Duodenal mucosa (tissue), 2 donors: ENCODE results near the gene CLEC5A.

Experiments
- H3K27ac ChIP-seq: one replicate; pipeline ENCODE4 v1.7.0; 2013; ENCODE audit warnings: low read depth, low read length
- H3K27me3 ChIP-seq, 2 donors: one replicate each; pipeline ENCODE4 v1.7.0; 2013; ENCODE audit warnings: low read length in 2 of 2, control low read depth in 1 of 2; ENCODE audit not compliant: insufficient read depth in 2 of 2, control insufficient read depth in 1 of 2
- H3K36me3 ChIP-seq, 2 donors: one replicate each; pipeline ENCODE4 v1.7.0; 2013; ENCODE audit warnings: low read length in 2 of 2, control low read depth in 1 of 2; ENCODE audit not compliant: insufficient read depth in 2 of 2, control insufficient read depth in 1 of 2
- H3K4me1 ChIP-seq, 2 donors: one replicate each; pipeline ENCODE4 v1.7.0; 2013; ENCODE audit warnings: low read length in 2 of 2, control low read depth in 1 of 2; ENCODE audit not compliant: insufficient read depth in 2 of 2, control insufficient read depth in 1 of 2
- H3K4me3 ChIP-seq, 2 donors: one replicate each; pipeline ENCODE4 v1.7.0; 2013; ENCODE audit warnings: low read length in 2 of 2, low read depth in 1 of 2
- H3K9ac ChIP-seq, 2 donors: one replicate each; pipeline ENCODE4 v1.7.0; 2013; ENCODE audit warnings: low read length in 2 of 2, low read depth in 1 of 2
- H3K9me3 ChIP-seq, 2 donors: one replicate each; pipeline ENCODE4 v1.7.0; 2013; ENCODE audit warnings: low read length in 2 of 2, control low read depth in 1 of 2; ENCODE audit not compliant: control insufficient read depth in 1 of 2

CLEC5A gene

DNA sequence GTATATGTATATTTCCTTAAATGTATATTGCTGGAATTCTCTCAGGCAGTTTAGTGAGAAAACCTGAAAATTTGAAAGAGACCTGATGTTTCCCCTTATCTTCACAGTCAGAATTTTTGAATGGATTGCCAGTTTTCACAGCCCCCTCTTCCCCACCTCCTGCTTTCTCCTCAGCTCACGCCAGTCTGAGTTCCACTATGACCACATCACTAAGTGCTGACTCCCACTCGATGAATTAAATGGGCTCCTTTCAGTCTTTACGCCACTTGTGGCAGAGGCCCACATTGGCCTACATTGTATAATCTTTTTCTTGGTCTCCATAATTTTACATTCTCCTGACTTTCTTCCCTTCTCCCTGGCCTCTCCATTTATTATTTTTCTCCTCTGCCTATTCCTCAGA lies 3.1 kb upstream of the CLEC5A start:
- Histone ChIP-seq H3K4me1 (no peaks in the 10 kb centered on the region), H3K36me3 (no peaks in the 10 kb centered on the region), H3K4me3 (no peak overlapping the region), H3K27ac (no peak overlapping the region), H3K27me3 (no peaks in the 10 kb centered on the region), H3K9me3 (no peaks in the 10 kb centered on the region), H3K9ac (no peak overlapping the region)

DNA sequence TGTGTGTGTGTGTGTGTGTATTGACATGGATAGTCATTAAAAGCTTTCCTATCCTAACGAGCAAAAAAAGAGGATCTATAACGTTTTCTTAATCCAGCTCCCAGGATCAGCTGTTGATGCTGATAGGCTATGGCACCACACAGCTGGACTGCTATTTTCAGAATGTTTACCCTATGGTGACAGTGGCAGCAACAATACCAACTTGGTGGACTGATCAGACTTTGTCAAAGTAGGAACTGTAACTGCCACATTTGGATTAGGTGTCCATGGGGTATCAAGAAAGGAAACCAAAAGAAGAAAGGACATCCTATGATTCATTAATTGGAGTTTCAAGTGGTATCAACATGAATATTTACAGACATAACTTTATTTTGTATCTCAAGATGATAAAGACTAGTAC lies 2.7 kb upstream of the CLEC5A start:
- no peak overlapping the region for H3K27ac ChIP-seq
- H3K9ac ChIP-seq: no peak overlapping the region
- no peaks in the 10 kb centered on the region for H3K36me3 ChIP-seq
- H3K27me3 ChIP-seq: no peaks in the 10 kb centered on the region
- no peaks in the 10 kb centered on the region for H3K4me1 ChIP-seq
- H3K4me3 ChIP-seq: no peak overlapping the region
- H3K9me3 ChIP-seq: no peaks in the 10 kb centered on the region

DNA sequence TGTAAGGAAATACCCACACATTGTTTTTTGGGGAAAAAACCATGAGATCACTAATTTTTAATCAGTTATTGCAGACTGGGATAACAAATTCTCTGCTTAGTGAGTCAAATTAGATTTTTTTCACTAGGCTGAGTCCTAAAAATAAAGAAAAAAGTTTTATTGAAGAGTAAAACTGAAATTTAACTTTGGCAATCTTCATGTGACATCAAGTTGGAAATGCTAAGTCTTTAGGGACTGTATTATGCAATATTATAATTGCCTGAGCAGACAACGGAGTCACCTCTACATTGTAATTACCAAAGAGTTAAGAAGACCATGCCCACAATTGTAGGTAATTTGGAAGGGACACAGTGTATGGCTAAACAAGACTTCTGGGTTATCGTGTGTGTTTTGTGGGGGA lies 2.2 kb upstream of the CLEC5A start:
- Histone ChIP-seq H3K9ac (no peak overlapping the region), H3K27me3 (no peaks in the 10 kb centered on the region), H3K9me3 (no peaks in the 10 kb centered on the region)

DNA sequence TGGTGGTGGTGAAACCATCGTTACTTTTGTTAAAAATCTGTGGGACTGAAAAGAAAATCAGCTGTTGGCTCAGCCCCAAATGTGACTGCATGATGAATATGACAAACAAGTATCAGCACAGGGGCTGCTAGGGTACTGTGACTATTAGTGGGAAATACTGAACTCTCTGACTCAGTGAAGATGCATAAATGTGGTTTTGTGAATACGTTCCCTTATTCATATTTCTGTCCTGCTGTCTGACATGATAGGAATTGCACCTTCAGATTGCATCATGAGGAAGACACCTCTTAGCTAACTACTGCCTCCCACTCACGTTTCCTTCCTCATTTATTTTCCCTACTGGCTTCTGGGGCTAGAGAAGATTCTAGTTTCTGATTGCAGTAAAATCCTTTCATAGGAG lies 1.4 kb downstream of the CLEC5A start:
- peaks cover 0 to 17% of the 10 kb centered on the region in 2 donors for H3K9me3 ChIP-seq
- no peak overlapping the region for H3K9ac ChIP-seq
- no peaks in the 10 kb centered on the region for H3K27me3 ChIP-seq
- H3K36me3 ChIP-seq: no peaks in the 10 kb centered on the region
- H3K4me1 ChIP-seq: no peaks in the 10 kb centered on the region
- H3K4me3 ChIP-seq: no peak overlapping the region
- H3K27ac ChIP-seq: no peak overlapping the region

More for the DNA sequence above, 2.2 kb upstream of the CLEC5A start:
- Histone ChIP-seq H3K27ac (no peak overlapping the region), H3K36me3 (no peaks in the 10 kb centered on the region), H3K4me3 (no peak overlapping the region), H3K4me1 (no peaks in the 10 kb centered on the region)

DNA sequence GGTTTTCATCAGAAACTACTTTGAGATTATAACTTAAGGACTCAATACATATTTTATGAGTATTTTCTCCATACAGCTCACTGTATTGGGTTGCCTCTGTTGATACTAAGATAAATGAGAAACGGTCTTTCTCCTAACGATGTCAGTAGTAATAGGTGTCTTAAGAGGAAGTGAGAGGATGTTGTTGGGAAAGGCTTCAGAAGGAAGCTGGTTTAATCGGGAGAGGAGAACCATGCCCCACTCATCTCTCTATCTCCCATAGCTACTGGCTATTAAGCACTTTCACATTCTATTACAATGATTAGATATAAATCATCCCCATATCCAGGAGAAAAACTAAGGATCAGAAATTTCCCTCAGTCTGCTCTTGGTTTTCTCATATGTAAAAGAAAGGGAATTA lies 2.0 kb downstream of the CLEC5A start:
- no peak overlapping the region for H3K4me3 ChIP-seq
- H3K9ac ChIP-seq: no peak overlapping the region
- peaks cover 0 to 17% of the 10 kb centered on the region in 2 donors for H3K9me3 ChIP-seq
- no peaks in the 10 kb centered on the region for H3K27me3 ChIP-seq
- H3K4me1 ChIP-seq: no peaks in the 10 kb centered on the region
- no peak overlapping the region for H3K27ac ChIP-seq
- H3K36me3 ChIP-seq: no peaks in the 10 kb centered on the region

DNA sequence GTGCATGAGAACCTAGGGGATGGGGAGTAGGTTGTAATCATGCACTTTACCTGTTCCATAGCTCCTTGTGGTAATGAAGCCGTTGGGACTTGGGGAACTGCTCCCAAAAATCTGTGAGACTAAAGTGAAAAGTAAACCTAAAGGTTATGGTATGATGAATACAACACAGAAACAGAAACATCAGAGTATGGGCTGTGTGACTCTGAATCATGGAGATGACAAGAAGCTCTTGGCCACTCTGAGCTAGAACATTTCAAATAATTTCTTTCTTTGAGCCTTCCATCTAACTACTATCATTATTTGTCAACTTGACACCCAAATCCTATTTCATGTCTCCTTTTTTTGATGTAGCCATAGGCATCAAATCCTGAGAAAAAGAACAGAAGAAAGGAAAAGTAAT lies 2.9 kb downstream of the CLEC5A start:
- H3K27ac ChIP-seq: no peak overlapping the region
- no peak overlapping the region for H3K9ac ChIP-seq
- H3K4me1 ChIP-seq: no peaks in the 10 kb centered on the region
- H3K4me3 ChIP-seq: no peak overlapping the region
- H3K9me3 ChIP-seq: peaks cover 0 to 17% of the 10 kb centered on the region in 2 donors
- H3K36me3 ChIP-seq: no peaks in the 10 kb centered on the region
- no peaks in the 10 kb centered on the region for H3K27me3 ChIP-seq

DNA sequence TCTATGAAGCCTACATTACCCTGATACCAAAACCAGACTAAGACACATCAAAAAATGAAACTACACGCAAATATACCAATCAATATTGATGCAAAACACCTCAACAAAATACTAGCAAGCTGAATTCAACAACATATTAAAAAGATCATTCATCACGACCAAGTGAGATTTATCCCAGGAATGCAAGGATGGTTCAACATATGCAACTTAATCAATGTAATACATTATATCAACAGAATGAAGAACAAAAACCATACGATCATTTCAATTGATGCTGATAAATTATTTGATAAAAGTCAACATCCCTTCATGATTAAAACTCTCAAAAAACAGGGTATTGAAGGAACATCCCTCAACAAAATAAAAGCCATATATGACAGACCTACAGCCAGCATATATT lies 5.7 kb downstream of the CLEC5A start:
- H3K4me1 ChIP-seq: no peaks in the 10 kb centered on the region
- H3K9me3 ChIP-seq: peaks cover 0 to 17% of the 10 kb centered on the region in 2 donors
- H3K27ac ChIP-seq: no peak overlapping the region
- H3K9ac ChIP-seq: no peak overlapping the region
- no peaks in the 10 kb centered on the region for H3K36me3 ChIP-seq
- H3K4me3 ChIP-seq: no peak overlapping the region
- H3K27me3 ChIP-seq: no peaks in the 10 kb centered on the region

DNA sequence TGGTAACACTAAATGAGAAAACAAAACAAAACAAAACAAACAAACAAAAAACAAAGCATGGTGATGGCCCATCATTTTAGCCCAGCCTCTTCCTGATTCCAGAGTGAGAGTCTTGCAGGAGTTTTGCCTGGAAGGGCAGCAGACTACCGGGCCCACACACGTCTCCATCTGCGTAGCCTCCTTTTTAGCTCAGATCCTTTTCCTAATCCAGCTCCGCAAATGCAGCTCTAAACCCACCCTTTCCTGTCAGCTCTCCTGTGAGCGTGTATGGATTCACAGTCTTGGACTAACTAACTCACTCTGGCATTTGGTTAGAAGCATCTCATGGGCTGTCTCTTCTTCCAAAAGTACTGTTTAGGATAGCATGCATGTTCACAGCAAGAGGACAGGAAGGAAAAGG lies 16.6 kb downstream of the CLEC5A start:
- Histone ChIP-seq H3K27me3 (no peaks in the 10 kb centered on the region), H3K9ac (no peak overlapping the region), H3K9me3 (no peaks in the 10 kb centered on the region), H3K36me3 (no peaks in the 10 kb centered on the region), H3K27ac (no peak overlapping the region), H3K4me3 (no peak overlapping the region), H3K4me1 (no peaks in the 10 kb centered on the region)

DNA sequence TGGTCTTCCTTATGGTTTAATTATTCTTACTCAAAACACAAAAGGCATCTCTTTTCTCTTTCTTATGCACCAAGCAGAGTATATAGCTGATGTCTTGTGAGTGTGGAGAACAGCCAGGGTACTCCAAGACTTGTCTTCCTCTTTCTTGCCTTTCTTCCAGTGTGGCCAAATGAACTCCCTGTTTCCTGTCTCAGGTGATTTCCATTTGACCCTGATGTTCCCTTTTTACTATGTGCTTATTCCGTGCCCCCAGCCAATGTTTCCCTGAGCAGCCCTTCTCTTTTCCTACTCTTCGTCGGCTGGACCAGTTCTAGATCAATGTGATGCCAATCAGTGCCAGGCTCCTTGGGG lies 18.0 kb downstream of the CLEC5A start:
- Histone ChIP-seq H3K9ac (no peak overlapping the region), H3K36me3 (no peaks in the 10 kb centered on the region), H3K9me3 (no peaks in the 10 kb centered on the region), H3K27me3 (no peaks in the 10 kb centered on the region), H3K27ac (no peak overlapping the region), H3K4me3 (no peak overlapping the region), H3K4me1 (no peaks in the 10 kb centered on the region)

DNA sequence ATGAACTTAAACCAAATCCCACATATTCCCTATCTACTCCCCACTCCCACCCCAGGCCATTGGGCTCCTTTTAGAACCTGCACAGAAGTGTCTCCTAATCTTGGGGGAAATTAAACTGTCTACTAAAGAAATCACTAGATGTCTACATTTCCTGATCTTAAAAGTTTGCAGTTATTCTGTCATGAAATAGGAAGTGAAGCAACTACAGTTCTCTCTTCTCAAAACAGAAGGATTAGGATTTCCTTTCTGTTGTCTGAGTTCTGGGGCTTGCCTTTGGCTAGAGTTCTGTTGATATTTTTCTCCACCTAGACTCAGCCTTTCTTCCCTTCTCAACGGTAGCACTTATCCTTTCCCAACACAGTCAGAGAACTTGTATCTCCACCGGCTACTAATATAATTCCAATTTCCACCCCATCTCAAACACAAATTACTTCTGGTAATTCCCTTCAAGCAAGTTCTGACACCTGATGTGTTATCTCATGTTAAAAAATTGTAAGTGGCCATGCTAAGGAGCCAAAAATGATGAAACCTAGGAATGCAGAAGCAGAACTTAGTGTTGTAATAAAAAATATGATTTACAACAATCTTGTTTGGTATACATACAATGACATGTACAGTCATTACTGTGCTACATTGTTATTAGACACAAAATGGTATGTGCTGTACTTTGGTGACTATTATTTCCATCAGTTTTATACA lies 18.5 kb downstream of the CLEC5A start:
- H3K27ac ChIP-seq: no peak overlapping the region
- no peaks in the 10 kb centered on the region for H3K9me3 ChIP-seq
- no peaks in the 10 kb centered on the region for H3K27me3 ChIP-seq
- no peak overlapping the region for H3K9ac ChIP-seq
- no peak overlapping the region for H3K4me3 ChIP-seq
- H3K36me3 ChIP-seq: no peaks in the 10 kb centered on the region
- no peaks in the 10 kb centered on the region for H3K4me1 ChIP-seq

DNA sequence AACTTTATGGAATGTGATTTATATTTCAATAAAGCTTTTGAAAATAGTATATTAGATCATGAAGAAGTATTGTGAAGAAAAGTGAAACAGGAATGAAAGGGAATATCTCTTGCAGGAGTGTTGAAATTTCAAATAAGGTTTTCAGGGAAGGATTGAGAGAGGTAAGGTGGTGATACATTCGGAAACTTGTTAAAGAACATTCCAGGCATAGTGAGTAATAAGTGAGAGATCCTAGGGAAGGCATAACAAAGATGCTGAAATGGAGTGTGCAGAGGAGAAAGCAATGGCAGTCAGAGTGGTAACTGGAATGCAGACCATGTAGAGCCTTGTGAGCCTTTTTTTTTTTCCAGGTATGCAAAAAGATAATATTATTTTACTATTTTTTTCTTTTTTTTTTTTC lies 26.5 kb downstream of the CLEC5A start:
- no peaks in the 10 kb centered on the region for H3K27me3 ChIP-seq
- no peak overlapping the region for H3K4me3 ChIP-seq
- no peak overlapping the region for H3K27ac ChIP-seq
- H3K4me1 ChIP-seq: peaks cover 0 to 3% of the 10 kb centered on the region in 2 donors
- H3K9me3 ChIP-seq: no peaks in the 10 kb centered on the region
- no peak overlapping the region for H3K9ac ChIP-seq
- no peaks in the 10 kb centered on the region for H3K36me3 ChIP-seq
